Naive thymus-derived CD8-positive, alpha-beta T cell (primary cell): ENCODE data around the gene CYFIP2. TPM values are rescaled to one million over a fixed set of nuclear protein-coding genes. Genes with fewer than 3 reads are reported as not detected.
"Not testable (repeated sequence)": the region's sequence is repeated elsewhere in the genome, so short reads cannot be mapped to it uniquely, and the experiment has no call there.

Source experiments
- ATAC-seq, 2 donors: fragments of 150-1000 bp; cut with Tn5 transposase in 1 of 2; sonication (Bioruptor Pico), chemical (Tn5 transposase) in 1 of 2; 1 replicate in 1 of 2; 2 replicates in 1 of 2; pipeline ENCODE4 v1.10.0; 2021; ENCODE audit warnings: mild to moderate bottlenecking in 2 of 2, moderate library complexity in 2 of 2
- POLR2A ChIA-PET: fragments of 350-600 bp; sonication (Branson Sonifier 250); formaldehyde crosslinking; loops from one replicate; lab custom pipeline; 2021; ENCODE audit warnings: antibody characterized with exemption; lab: Charles Lee
- DNase-seq, 10 donors: peaks; one replicate each; pipeline versions ENCODE4 v3.0.0 to v3.0.0-alpha.2; 2020 to 2022
- H3K27ac Mint-ChIP-seq, 10 donors: one replicate each; pipeline ENCODE4 v1.8.0; 2020 to 2022; ENCODE audit warnings: mild to moderate bottlenecking in 10 of 10, mixed read lengths in 10 of 10, moderate library complexity in 4 of 10, inconsistent platforms in 1 of 10
- H3K27me3 Mint-ChIP-seq, 5 donors: one replicate each; pipeline ENCODE4 v1.8.0; 2021 to 2022; ENCODE audit warnings: mixed read lengths in 5 of 5
- H3K36me3 Mint-ChIP-seq, 3 donors: one replicate each; pipeline ENCODE4 v1.8.0; 2020 to 2022; ENCODE audit warnings: mixed read lengths in 3 of 3, mild to moderate bottlenecking in 2 of 3, inconsistent platforms in 1 of 3
- H3K4me1 Mint-ChIP-seq, 4 donors: one replicate each; pipeline ENCODE4 v1.8.0; 2021 to 2022; ENCODE audit warnings: mixed read lengths in 4 of 4
- H3K4me3 Mint-ChIP-seq, 10 donors: one replicate each; pipeline ENCODE4 v1.8.0; 2020 to 2022; ENCODE audit warnings: mild to moderate bottlenecking in 10 of 10, mixed read lengths in 10 of 10, moderate library complexity in 6 of 10, inconsistent platforms in 1 of 10
- H3K9me3 Mint-ChIP-seq, 9 donors: one replicate each; pipeline ENCODE4 v1.8.0; 2020 to 2022; ENCODE audit warnings: mixed read lengths in 9 of 9, mild to moderate bottlenecking in 3 of 9, inconsistent platforms in 1 of 9, moderate library complexity in 1 of 9
- polyA plus RNA-seq, 3 donors: library from polyadenylated mRNA; unstranded; fragments of 300-500 nt; fragmentation: Illumina TruSeq; gene quantifications; one replicate each; pipeline ENCODE4 v1.2.3, GENCODE V29; 2021
- total RNA-seq, 8 experiments: library from RNA in 2 of 8; stranded (reverse) in 2 of 8; gene quantifications; one replicate each; pipeline ENCODE4 v1.2.3 and lab custom pipeline; 2021 to 2026

The CYFIP2 gene
- total and polyA plus RNA-seq, 5 experiments from 2014 or later, result 395 to 668 (median 417) TPM

- POLR2A ChIA-PET, result interaction anchor here (0.7 kb wide), 1 partner anchor 19 kb away, joined by 3 read pairs; no protein-coding TSS in a partner anchor
- no peaks in the 10 kb centered on the region for H3K9me3 Mint-ChIP-seq
- H3K27me3 Mint-ChIP-seq, result no peaks in the 10 kb centered on the region
- ATAC-seq, result no peak
- DNase-seq, result no peak
- H3K4me3 Mint-ChIP-seq, result peak overlapping the region in 1 of 10 donors; percentile 40
- H3K4me1 Mint-ChIP-seq, result peaks cover 5 to 9% (median 6%) of the 10 kb centered on the region in 4 donors
- peak overlapping the region; percentile 28 to 90 (median 74) for H3K27ac Mint-ChIP-seq
- peaks cover 20 to 97% (median 44%) of the 10 kb centered on the region in 3 donors for H3K36me3 Mint-ChIP-seq
Observed at GRCh38 chr5:157387683-157388093, 121.8 kb downstream of the CYFIP2 start.

GRCh38 chr5:157388111-157388710, 122.3 kb downstream of the CYFIP2 start:
- POLR2A ChIA-PET, result interaction anchor here (0.7 kb wide), 1 partner anchor 19 kb away, joined by 3 read pairs; no protein-coding TSS in a partner anchor
- no peaks in the 10 kb centered on the region for H3K9me3 Mint-ChIP-seq
- DNase-seq (no peak), ATAC-seq (no peak)
- H3K4me3 Mint-ChIP-seq, result peak overlapping the region in 1 of 10 donors; percentile 40
- peaks cover 26 to 97% (median 45%) of the 10 kb centered on the region in 3 donors for H3K36me3 Mint-ChIP-seq
- peak overlapping the region; percentile 41 to 90 (median 75) for H3K27ac Mint-ChIP-seq
- no peaks in the 10 kb centered on the region for H3K27me3 Mint-ChIP-seq
- peaks cover 5 to 10% (median 7%) of the 10 kb centered on the region in 4 donors for H3K4me1 Mint-ChIP-seq

- Mint-ChIP-seq H3K4me1 (peaks cover 4 to 12% (median 7%) of the 10 kb centered on the region in 4 donors), H3K27ac (peak overlapping the region in 3 of 10 donors; percentile 34 to 62 (median 52)), H3K9me3 (no peaks in the 10 kb centered on the region), H3K36me3 (peaks cover 19 to 94% (median 48%) of the 10 kb centered on the region in 3 donors), H3K4me3 (no peak overlapping the region), H3K27me3 (no peaks in the 10 kb centered on the region)
- ATAC-seq, result no peak
- POLR2A ChIA-PET, result no interaction called here
- no peak for DNase-seq
Observed at GRCh38 chr5:157389103-157389502, 123.2 kb downstream of the CYFIP2 start.

GRCh38 chr5:157390133-157390532, 124.2 kb downstream of the CYFIP2 start:
- Mint-ChIP-seq H3K36me3 (peaks cover 18 to 83% (median 46%) of the 10 kb centered on the region in 3 donors), H3K27me3 (no peaks in the 10 kb centered on the region), H3K4me3 (peak overlapping the region in 1 of 10 donors; percentile 60), H3K4me1 (peaks cover 4 to 12% (median 6%) of the 10 kb centered on the region in 4 donors), H3K27ac (peak overlapping the region in 9 of 10 donors; percentile 4 to 95 (median 80)), H3K9me3 (no peaks in the 10 kb centered on the region)
- POLR2A ChIA-PET, result no interaction called here
- no peak for ATAC-seq
- no peak for DNase-seq

- H3K4me3 Mint-ChIP-seq, result peak overlapping the region in 1 of 10 donors; percentile 60
- POLR2A ChIA-PET, result no interaction called here
- DNase-seq, result peak in 1 of 10 donors; percentile 20
Observed at GRCh38 chr5:157390551-157391297, 124.8 kb downstream of the CYFIP2 start.

GRCh38 chr5:157398305-157398704, 132.4 kb downstream of the CYFIP2 start:
- ATAC-seq (no peak), DNase-seq (no peak)
- H3K4me1 Mint-ChIP-seq, result peaks cover 2 to 10% (median 4%) of the 10 kb centered on the region in 4 donors
- H3K27ac Mint-ChIP-seq, result peak overlapping the region in 1 of 10 donors; percentile 29
- POLR2A ChIA-PET, result no interaction called here
- no peak overlapping the region for H3K4me3 Mint-ChIP-seq
- peaks cover 0 to 18% (median 15%) of the 10 kb centered on the region in 5 donors for H3K27me3 Mint-ChIP-seq
- peaks cover 5 to 20% (median 11%) of the 10 kb centered on the region in 3 donors for H3K36me3 Mint-ChIP-seq
- H3K9me3 Mint-ChIP-seq, result peaks cover under 1 to 14% (median 7%) of the 10 kb centered on the region in 9 donors

More at GRCh38 chr5:157390551-157391297, 124.8 kb downstream of the CYFIP2 start:
- Mint-ChIP-seq H3K36me3 (peaks cover 18 to 78% (median 44%) of the 10 kb centered on the region in 3 donors), H3K27me3 (no peaks in the 10 kb centered on the region), H3K9me3 (no peaks in the 10 kb centered on the region), H3K27ac (peak overlapping the region; percentile 4 to 95 (median 80)), H3K4me1 (peaks cover 5 to 12% (median 7%) of the 10 kb centered on the region in 4 donors)
- ATAC-seq, result peak in 1 of 2 donors; percentile 33

- H3K27ac Mint-ChIP-seq, result peak overlapping the region in 1 of 10 donors; percentile 25
- peaks cover 0 to 29% (median 10%) of the 10 kb centered on the region in 3 donors for H3K36me3 Mint-ChIP-seq
- POLR2A ChIA-PET, result no interaction called here
- H3K4me1 Mint-ChIP-seq, result peaks cover 0 to 4% (median 2%) of the 10 kb centered on the region in 4 donors
- H3K4me3 Mint-ChIP-seq, result no peak overlapping the region
- peaks cover 10 to 24% (median 16%) of the 10 kb centered on the region in 9 donors for H3K9me3 Mint-ChIP-seq
- ATAC-seq, result no peak
- no peak for DNase-seq
- peaks cover 0 to 20% (median 17%) of the 10 kb centered on the region in 5 donors for H3K27me3 Mint-ChIP-seq
Observed at GRCh38 chr5:157400741-157401495, 135.0 kb downstream of the CYFIP2 start.

- DNase-seq, result no peak
- no peak for ATAC-seq
- no peak overlapping the region for H3K27ac Mint-ChIP-seq
- peaks cover 0 to 14% (median 0%) of the 10 kb centered on the region in 3 donors for H3K36me3 Mint-ChIP-seq
- peaks cover 10 to 50% (median 20%) of the 10 kb centered on the region in 9 donors for H3K9me3 Mint-ChIP-seq
- POLR2A ChIA-PET, result no interaction called here
- peaks cover 0 to 15% (median 5%) of the 10 kb centered on the region in 5 donors for H3K27me3 Mint-ChIP-seq
- no peak overlapping the region for H3K4me3 Mint-ChIP-seq
- no peaks in the 10 kb centered on the region for H3K4me1 Mint-ChIP-seq
Observed at GRCh38 chr5:157415838-157416237, 149.9 kb downstream of the CYFIP2 start.

GRCh38 chr5:157419521-157419920, 153.6 kb downstream of the CYFIP2 start:
- DNase-seq, H3K27ac Mint-ChIP-seq, POLR2A ChIA-PET, ATAC-seq, H3K4me1 Mint-ChIP-seq, H3K4me3 Mint-ChIP-seq, H3K27me3 Mint-ChIP-seq: not testable (repeated sequence)
- Mint-ChIP-seq H3K9me3 (peaks cover 0 to 36% (median 13%) of the 10 kb centered on the region in 9 donors), H3K36me3 (peaks cover 0 to 13% (median 5%) of the 10 kb centered on the region in 3 donors)

- H3K27ac Mint-ChIP-seq, ATAC-seq, DNase-seq, H3K4me1 Mint-ChIP-seq, POLR2A ChIA-PET, H3K36me3 Mint-ChIP-seq, H3K4me3 Mint-ChIP-seq, H3K9me3 Mint-ChIP-seq: not testable (repeated sequence)
- H3K27me3 Mint-ChIP-seq, result peaks cover 2 to 21% (median 6%) of the 10 kb centered on the region in 5 donors
Observed at GRCh38 chr5:157429920-157430319, 164.0 kb downstream of the CYFIP2 start.

GRCh38 chr5:157431544-157432200, 165.7 kb downstream of the CYFIP2 start:
- peaks cover 3 to 34% (median 8%) of the 10 kb centered on the region in 5 donors for H3K27me3 Mint-ChIP-seq
- H3K9me3 Mint-ChIP-seq, result peaks cover 0 to 3% (median 0%) of the 10 kb centered on the region in 9 donors
- POLR2A ChIA-PET, result no interaction called here
- H3K4me1 Mint-ChIP-seq, result peaks cover 0 to 7% (median 1%) of the 10 kb centered on the region in 4 donors
- DNase-seq (peak in 5 of 10 donors; percentile 2 to 34 (median 30)), ATAC-seq (peak; percentile 50 to 77)
- no peak overlapping the region for H3K4me3 Mint-ChIP-seq
- peaks cover 0 to 2% (median 0%) of the 10 kb centered on the region in 3 donors for H3K36me3 Mint-ChIP-seq
- peak overlapping the region in 2 of 10 donors; percentile 0 to 1 for H3K27ac Mint-ChIP-seq
